BLaER1 (cell line): ENCODE results near the gene POU2F3.
A peak's percentile ranks its signal among the peaks of the same experiment; 100 is the strongest.

Source experiments
- H3K27ac ChIP-seq: shearing (Covaris generic); formaldehyde crosslinking; 2 replicates; pipeline ENCODE4 v1.8.1; 2022
- H3K27me3 ChIP-seq: shearing (Covaris generic); formaldehyde crosslinking; 2 replicates; pipeline ENCODE4 v1.8.1; 2022
- H3K36me3 ChIP-seq: shearing (Covaris generic); formaldehyde crosslinking; 2 replicates; pipeline ENCODE4 v1.8.1; 2022
- H3K4me1 ChIP-seq: shearing (Covaris generic); formaldehyde crosslinking; 2 replicates; pipeline ENCODE4 v1.8.1; 2022
- H3K4me2 ChIP-seq: shearing (Covaris generic); formaldehyde crosslinking; 2 replicates; pipeline ENCODE4 v1.8.1; 2022
- H3K4me3 ChIP-seq: shearing (Covaris generic); formaldehyde crosslinking; 2 replicates; pipeline ENCODE4 v1.8.1; 2022
- H3K9ac ChIP-seq: shearing (Covaris generic); formaldehyde crosslinking; 2 replicates; pipeline ENCODE4 v1.8.1; 2022
- H3K9me3 ChIP-seq: shearing (Covaris generic); formaldehyde crosslinking; 2 replicates; pipeline ENCODE4 v1.8.1; 2022
- H4K20me1 ChIP-seq: shearing (Covaris generic); formaldehyde crosslinking; 2 replicates; pipeline ENCODE4 v1.8.1; 2022
- Cebpa-rat ChIP-seq: shearing (Covaris generic); IDR thresholded peaks from 2 replicates; pipeline ENCODE4 v1.8.1; 2022

The POU2F3 gene

DNA sequence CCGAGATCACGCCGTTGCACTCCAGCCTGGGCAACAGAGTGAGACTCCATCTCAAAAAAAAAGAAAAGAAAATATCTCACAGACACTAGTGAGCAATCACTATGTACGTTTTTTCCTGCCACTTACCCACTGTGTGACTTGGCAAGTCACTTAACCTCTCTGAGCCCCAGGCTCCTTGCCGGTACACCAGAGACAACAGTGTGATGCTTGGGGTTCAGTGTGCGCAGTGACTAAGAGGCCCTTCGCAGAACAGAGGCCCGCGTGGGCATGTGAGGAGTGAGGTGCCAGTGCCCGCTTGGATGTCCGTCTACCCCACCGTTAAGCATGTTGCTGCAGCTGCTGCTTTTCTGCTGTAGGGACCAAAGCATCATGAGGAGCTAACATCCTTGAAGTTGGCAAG lies 22.4 kb upstream of the POU2F3 start:
- Histone ChIP-seq H3K27me3 (no peaks in the 10 kb centered on the region), H3K9ac (no peak overlapping the region), H3K4me2 (no peak overlapping the region), H3K4me3 (no peak overlapping the region), H3K27ac (no peak overlapping the region), H3K36me3 (peaks cover 31% of the 10 kb centered on the region), H3K9me3 (no peaks in the 10 kb centered on the region), H3K4me1 (peaks cover 4% of the 10 kb centered on the region), H4K20me1 (peaks cover 54% of the 10 kb centered on the region)
- TF ChIP-seq Cebpa-rat, result no peak

DNA sequence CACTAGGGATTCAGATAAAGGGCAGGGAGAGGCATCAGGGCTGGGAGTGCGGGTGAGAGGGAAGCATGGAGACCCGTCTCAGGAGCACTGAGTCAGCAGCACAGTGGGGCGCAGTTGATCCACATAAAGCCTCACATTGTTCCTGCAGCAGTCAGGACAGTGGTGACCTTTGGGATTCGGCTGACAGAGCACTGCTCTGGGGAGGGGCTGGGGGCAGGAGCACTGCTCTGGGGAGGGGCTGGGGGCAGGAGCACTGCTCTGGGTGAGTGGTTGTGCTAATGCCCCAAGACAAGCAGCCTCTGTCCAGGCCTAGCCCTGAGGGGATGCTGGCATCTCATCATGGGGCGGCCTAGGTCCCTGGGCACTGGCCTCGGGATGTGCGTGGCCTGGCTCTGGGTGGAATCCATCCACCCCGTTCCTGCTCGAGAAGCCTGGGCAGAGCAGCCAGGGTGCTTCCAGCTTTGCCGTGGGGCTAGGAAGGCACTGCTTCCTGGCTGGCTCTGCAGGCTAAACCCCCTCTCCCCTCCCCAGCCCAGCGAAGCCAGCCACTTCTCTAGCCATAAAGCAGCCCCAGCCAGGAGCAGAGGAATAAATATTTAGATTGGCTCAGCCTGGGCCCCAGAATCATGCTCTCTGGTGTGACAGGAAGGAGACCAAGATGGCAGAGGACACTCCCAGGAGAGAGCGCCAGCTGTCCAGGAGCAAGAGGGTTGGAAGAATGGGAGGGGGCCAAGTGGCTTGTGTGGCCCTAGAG lies 21.8 kb upstream of the POU2F3 start:
- H3K27me3 ChIP-seq, result no peaks in the 10 kb centered on the region
- peaks cover 48% of the 10 kb centered on the region for H4K20me1 ChIP-seq
- H3K27ac ChIP-seq, result 0 out of 2 replicates have a peak overlapping the region, but pooled peaks have one; percentile 18
- no peaks in the 10 kb centered on the region for H3K4me1 ChIP-seq
- H3K9me3 ChIP-seq, result no peaks in the 10 kb centered on the region
- no peak for TF ChIP-seq Cebpa-rat
- H3K36me3 ChIP-seq, result peaks cover 31% of the 10 kb centered on the region
- H3K9ac ChIP-seq, result no peak overlapping the region
- no peak overlapping the region for H3K4me2 ChIP-seq
- H3K4me3 ChIP-seq, result no peak overlapping the region

DNA sequence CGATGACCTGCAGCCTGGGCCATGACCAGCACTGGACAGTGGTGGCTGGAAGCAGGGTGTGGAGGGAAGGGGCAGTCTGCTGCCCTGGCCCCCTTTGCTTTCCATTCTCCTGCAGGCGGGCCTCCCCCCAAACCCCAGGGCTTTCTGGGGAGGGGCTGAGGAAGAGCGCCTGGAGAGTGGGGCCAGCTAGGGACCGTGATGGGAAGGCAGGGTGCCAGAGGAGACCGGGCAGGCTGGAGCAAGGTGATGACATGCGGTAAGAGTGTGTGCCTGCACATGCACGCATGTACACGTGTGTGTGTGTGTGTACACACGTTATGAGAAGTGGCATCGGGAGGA lies 21.3 kb upstream of the POU2F3 start:
- H3K4me2 ChIP-seq, result no peak overlapping the region
- peaks cover 31% of the 10 kb centered on the region for H3K36me3 ChIP-seq
- 0 out of 2 replicates have a peak overlapping the region, but pooled peaks have one; percentile 18 for H3K27ac ChIP-seq
- no peak for TF ChIP-seq Cebpa-rat
- peaks cover 42% of the 10 kb centered on the region for H4K20me1 ChIP-seq
- H3K9ac ChIP-seq, result no peak overlapping the region
- peaks cover 4% of the 10 kb centered on the region for H3K4me1 ChIP-seq
- no peaks in the 10 kb centered on the region for H3K9me3 ChIP-seq
- no peak overlapping the region for H3K4me3 ChIP-seq
- no peaks in the 10 kb centered on the region for H3K27me3 ChIP-seq

DNA sequence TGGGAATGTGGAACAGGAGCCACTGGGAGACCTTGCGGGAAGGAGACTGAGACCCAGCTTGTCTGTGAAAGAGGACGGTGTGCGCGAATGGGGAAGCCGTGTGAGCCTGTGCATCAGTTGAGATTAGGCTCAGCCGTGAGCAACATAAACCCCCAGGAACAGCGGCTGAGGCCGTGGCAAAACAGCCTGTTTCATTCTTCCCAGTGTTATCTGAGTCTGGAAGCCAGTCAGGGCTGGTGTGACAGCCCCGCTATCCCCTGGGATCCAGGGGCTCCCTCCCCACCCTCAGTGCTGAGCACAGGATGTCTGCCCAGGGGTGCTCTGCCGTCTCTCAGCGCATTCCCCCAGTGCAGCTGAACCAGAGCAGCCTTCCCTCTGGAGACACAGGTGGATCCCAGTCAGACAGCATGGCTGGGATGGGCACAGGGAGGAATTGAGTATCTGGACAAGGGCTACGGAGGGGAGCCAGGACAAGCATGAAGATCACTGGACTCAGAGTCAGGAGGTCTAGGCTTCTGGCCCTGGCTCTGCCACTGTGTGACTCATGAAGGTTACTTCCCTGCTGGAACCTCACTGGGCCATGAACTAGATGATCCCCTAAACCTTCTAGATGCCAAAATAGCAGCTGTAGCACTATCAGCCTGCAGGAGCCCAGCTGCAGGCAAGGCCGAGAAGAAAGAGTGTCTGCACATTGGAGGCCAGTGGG lies 20.6 kb upstream of the POU2F3 start:
- H3K4me3 ChIP-seq, result no peak overlapping the region
- no peak overlapping the region for H3K9ac ChIP-seq
- no peaks in the 10 kb centered on the region for H3K9me3 ChIP-seq
- peaks cover 35% of the 10 kb centered on the region for H4K20me1 ChIP-seq
- no peak overlapping the region for H3K27ac ChIP-seq
- H3K36me3 ChIP-seq, result peaks cover 29% of the 10 kb centered on the region
- no peaks in the 10 kb centered on the region for H3K27me3 ChIP-seq
- TF ChIP-seq Cebpa-rat, result no peak
- no peak overlapping the region for H3K4me2 ChIP-seq
- H3K4me1 ChIP-seq, result peaks cover 11% of the 10 kb centered on the region

DNA sequence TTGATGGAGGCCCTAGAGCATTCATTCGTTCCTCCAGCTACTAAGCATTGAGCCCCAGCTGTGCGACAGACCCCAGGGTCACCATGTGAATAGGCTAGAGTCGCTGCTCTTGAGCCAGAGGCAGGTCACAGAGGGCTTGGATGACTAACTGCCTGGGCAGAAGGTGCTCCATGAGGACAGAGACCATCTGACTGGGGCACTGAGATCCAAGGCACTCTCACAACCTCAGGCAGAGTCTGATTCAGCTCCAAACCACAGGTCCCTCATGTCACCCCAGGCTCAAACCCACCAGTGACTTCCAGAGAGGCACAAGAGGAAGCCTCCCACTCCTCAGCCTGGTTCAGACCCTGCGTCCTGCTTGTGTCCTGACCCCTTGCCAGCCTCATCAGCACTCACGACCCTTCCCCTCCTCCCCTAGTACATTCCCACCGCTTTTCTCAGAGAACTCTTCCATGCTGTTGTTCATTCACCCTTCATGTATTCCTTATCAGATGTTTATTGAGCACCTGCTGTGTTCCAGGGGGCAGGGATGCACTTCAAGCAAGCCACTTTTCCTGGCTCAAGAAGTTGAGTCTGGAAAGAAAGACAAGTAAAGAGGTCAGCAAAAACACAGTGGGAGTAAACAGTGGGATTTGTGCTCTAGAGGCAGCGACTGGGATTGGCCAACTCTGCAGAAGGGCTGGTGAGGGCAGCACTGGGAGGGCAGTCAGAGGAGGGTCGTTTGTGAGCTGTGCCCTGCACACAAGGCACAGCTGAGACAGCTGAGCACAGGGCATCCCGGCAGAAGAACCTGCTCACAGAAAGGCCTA lies 19.8 kb upstream of the POU2F3 start:
- Histone ChIP-seq H3K4me1 (peaks cover 18% of the 10 kb centered on the region), H3K36me3 (peaks cover 22% of the 10 kb centered on the region), H3K27me3 (no peaks in the 10 kb centered on the region)

DNA sequence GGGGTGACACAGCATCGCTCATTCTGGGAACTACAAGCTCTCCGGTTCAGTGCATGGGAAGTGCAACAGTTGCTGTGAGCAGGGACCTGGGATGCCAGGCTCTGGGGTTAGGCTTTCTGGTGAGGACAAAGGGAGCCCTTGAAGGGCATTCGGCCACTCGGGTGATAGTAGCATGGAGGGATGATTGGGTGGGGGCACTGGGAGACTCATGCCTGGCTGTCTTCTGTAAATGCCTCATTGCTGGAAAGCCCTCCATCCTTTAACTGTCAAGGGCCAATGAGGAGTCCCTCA lies 19.2 kb upstream of the POU2F3 start:
- Histone ChIP-seq H4K20me1 (peaks cover 30% of the 10 kb centered on the region), H3K4me1 (peaks cover 24% of the 10 kb centered on the region), H3K9me3 (no peaks in the 10 kb centered on the region), H3K36me3 (peaks cover 16% of the 10 kb centered on the region; the same call in 1 of the 2 replicates), H3K27me3 (no peaks in the 10 kb centered on the region), H3K4me3 (no peak overlapping the region), H3K4me2 (no peak overlapping the region), H3K27ac (no peak overlapping the region), H3K9ac (no peak overlapping the region)
- TF ChIP-seq Cebpa-rat, result no peak

More for the DNA sequence above, 19.8 kb upstream of the POU2F3 start:
- Histone ChIP-seq H4K20me1 (peaks cover 30% of the 10 kb centered on the region), H3K9me3 (no peaks in the 10 kb centered on the region), H3K27ac (no peak overlapping the region), H3K9ac (no peak overlapping the region), H3K4me2 (no peak overlapping the region), H3K4me3 (no peak overlapping the region)
- no peak for TF ChIP-seq Cebpa-rat

DNA sequence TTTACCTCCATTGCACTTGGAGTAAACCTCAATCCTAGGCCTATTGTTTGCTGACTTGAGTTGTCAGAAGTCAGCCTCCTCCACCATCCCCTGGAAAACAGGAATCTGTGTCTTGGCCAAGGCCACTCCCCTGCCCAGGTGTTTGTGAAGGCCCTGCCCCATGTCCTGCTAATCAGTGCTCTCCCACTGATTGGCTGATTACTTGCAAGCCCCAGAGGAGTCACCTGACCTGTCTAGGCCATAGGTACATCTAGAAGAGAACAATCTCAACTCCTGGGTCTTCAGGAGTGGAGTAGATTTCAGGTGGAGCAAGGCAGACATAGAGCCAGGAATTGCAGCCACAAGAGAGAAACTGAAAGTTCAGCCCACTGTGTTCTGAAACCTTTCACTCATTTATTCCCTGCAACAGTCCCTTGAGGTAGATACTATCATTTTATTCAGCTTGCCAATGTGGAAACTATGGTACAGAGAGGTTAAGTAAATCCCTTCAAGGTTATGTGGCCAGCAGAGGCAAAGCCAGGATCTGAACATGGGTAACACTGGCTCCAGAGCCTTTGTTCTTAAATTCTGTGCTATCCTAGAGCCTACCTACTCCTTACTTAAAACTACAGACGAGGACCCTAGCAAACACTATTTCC lies 18.7 kb upstream of the POU2F3 start:
- Histone ChIP-seq H3K27me3 (no peaks in the 10 kb centered on the region), H3K27ac (no peak overlapping the region), H3K4me1 (peaks cover 27% of the 10 kb centered on the region), H3K9ac (no peak overlapping the region), H3K9me3 (no peaks in the 10 kb centered on the region), H4K20me1 (peaks cover 30% of the 10 kb centered on the region), H3K4me3 (no peak overlapping the region), H3K4me2 (no peak overlapping the region), H3K36me3 (peaks cover 11% of the 10 kb centered on the region; the same call in 1 of the 2 replicates)
- no peak for TF ChIP-seq Cebpa-rat

DNA sequence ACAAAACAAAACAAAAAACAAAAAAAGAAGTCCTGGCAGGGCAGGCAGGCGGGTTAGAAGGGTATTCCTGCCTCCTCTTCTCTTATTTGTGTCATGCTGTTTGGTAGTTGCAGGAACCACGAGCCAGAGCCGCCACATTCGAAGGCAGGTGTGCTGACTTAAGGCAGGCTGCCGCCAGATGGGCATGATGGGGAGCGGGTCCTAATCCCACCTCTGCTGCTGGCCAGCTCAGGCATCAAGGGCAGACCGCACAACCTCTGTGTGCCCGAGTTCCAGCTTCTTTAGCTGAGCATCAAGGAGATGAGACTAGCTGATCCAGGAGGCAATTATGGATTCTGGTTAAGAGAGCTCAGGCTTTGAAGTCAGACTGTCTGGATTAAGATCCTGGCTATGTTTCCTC lies 17.0 kb upstream of the POU2F3 start:
- peaks cover 27% of the 10 kb centered on the region for H3K4me1 ChIP-seq
- H4K20me1 ChIP-seq, result peaks cover 26% of the 10 kb centered on the region
- H3K36me3 ChIP-seq, result peaks cover 19% of the 10 kb centered on the region; the same call in 1 of the 2 replicates
- no peaks in the 10 kb centered on the region for H3K27me3 ChIP-seq
- no peak overlapping the region for H3K27ac ChIP-seq
- no peak overlapping the region for H3K4me2 ChIP-seq
- no peak overlapping the region for H3K9ac ChIP-seq
- H3K9me3 ChIP-seq, result no peaks in the 10 kb centered on the region
- no peak for TF ChIP-seq Cebpa-rat
- no peak overlapping the region for H3K4me3 ChIP-seq

DNA sequence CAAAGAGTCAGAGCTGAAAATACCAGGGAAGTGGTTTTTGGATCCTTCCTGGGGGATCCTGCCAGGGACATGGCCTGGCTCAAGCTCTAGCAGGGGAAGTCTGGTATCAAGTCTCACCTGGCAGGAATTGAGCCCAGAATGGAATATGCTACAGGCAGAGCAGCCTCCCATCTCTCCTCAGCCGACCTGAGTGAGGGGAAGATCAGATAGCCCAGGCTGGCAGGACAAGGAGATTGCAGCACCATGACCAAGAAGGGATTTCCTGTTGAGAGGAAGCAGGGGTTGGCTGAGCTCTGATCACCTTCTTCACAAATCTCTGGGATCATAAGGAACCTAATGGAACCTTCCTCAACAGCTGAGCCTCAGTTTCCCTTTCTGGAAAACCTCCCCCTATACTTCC lies 16.1 kb upstream of the POU2F3 start:
- Histone ChIP-seq H4K20me1 (peaks cover 18% of the 10 kb centered on the region), H3K9me3 (no peaks in the 10 kb centered on the region), H3K4me3 (no peak overlapping the region), H3K36me3 (peaks cover 19% of the 10 kb centered on the region; the same call in 1 of the 2 replicates), H3K4me2 (peak overlapping the region; percentile 87), H3K4me1 (peaks cover 27% of the 10 kb centered on the region), H3K9ac (no peak overlapping the region), H3K27ac (peak overlapping the region; percentile 77; the same call in 1 of the 2 replicates), H3K27me3 (no peaks in the 10 kb centered on the region)
- no peak for TF ChIP-seq Cebpa-rat
